GM19455 (cell line): ENCODE results near the gene TBRG4.

ENCODE experiments used
- ATAC-seq: cut with Tn5 transposase; IDR thresholded peaks from one replicate; pipeline ENCODE4 v1.9.1; 2021; ENCODE audit not compliant: unreplicated experiment

Gene TBRG4

DNA sequence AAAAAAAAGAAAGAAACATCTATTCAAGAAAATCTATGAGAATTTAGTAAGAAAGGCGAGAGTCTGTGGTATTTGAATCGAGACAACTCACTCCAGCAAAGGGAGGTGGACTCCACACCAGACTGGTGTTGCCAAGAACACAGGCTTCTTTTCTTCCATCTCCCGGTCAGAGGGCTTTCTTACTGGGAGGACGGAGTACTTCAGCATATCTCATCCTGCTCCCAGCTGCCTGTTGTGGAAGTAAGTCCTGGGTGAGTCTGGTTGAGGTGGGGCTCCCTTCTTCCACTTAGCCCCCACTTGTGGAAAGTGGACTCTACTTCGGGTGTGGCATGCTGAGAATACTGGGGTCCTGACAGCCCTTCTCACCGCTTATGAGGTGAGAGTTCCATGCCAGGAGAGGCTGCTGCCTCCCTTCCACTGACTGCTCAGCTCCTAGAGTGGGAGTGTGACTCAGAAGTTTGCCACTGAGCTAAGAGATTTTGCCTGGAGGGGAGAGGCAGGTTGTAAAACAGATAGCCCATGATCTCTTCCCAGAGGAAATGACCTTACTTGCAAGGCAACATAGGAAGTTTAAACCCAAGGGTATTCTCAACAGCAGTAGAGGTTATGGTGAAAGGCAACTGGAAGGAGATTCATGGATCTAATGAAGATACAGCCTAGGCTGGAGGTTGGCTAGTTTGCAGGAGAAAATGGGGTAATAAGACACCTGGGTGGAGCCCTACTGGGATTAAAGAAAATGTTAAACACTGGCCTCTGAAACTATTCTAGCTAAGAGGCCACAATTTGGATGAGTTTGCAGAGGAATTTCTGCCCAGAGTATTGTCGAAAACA is 19.2 kb downstream of the TBRG4 start:
- no peak for ATAC-seq

DNA sequence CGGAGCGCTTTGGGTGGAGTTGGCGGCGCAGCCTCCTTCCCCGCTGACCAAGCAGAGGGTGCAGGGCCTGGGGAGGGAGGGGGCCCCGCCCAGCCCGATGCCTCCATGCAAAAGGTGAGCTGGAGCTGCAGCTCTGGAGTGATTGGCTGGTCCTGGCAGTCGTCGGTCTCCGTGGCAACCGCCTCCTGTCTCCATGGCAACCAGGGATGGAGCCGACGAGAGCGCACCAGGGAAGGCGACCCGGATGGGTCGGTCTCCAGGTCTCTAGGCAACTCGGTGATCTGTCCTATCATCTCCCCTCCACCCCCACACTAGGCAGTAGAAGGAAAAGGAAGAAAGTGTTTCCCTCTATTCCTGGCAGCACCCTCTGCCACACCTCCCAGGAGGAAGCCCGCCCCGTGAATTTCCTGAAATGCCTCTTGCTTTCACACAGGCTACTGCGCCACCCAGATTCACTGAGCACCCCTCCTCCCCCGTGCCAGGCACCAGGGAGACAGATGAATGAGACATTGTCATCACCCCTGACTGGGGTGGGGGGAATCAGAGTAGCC is 22.1 kb downstream of the TBRG4 start:
- no peak for ATAC-seq

DNA sequence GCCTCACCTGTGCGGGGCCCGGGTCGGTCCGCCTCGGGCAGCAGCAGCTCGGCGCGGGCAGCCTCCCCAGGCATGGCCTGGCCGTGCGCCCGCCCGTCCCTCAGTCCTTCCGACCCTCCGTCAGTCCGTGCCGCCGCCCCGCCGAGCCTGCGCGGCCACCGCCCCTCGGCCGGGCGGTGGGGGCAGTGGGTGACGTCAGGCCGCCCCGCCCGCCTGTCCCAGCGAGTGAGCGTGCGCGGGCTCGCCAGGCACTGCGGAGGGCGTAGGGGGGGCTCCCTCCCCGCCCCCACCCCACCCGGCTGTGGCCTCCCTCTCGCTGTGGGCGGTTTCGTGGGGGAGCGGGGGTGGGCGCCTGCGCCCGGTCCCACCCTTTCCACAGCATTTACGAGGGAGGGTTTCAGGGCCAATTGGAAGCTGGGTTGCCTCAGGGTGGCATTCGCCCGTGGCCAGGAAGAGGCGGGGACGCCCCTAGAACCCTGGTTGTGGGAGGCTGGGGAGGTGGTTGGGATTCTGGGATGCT is 22.6 kb downstream of the TBRG4 start, which contains the start of gene NACAD:
NACAD (minus strand) TSS at position 149 of the 520 bp plus-strand sequence; CDS start at position 74, 75 bp downstream.
- ATAC-seq: no peak

DNA sequence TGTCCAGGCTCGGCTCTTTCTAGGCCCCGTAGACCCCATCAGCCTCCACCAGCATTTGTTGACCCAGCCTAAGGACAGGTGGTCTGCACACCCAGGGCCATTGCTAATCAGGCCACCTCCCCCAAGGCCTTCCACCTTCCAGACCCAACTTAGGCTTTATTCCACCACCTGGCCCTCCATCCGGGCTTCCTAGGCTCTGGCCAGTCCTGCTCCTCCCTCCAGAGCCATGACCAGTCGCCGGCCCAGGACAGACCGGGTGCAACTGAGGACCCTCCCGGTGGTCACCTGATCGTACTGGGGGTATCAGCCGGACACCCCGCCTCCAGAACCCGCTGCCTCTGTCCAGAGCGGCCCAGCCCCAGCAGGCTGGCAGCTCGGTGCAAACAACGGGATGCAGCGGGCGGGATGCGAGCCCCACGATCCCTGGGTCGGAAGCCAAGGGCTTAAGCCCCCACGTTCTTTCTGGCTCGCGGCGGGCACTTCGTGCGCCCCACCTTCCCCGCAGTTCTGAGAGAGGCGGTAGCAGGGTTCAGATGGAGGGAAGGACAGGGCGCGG is 23.3 kb downstream of the TBRG4 start:
- no peak for ATAC-seq

DNA sequence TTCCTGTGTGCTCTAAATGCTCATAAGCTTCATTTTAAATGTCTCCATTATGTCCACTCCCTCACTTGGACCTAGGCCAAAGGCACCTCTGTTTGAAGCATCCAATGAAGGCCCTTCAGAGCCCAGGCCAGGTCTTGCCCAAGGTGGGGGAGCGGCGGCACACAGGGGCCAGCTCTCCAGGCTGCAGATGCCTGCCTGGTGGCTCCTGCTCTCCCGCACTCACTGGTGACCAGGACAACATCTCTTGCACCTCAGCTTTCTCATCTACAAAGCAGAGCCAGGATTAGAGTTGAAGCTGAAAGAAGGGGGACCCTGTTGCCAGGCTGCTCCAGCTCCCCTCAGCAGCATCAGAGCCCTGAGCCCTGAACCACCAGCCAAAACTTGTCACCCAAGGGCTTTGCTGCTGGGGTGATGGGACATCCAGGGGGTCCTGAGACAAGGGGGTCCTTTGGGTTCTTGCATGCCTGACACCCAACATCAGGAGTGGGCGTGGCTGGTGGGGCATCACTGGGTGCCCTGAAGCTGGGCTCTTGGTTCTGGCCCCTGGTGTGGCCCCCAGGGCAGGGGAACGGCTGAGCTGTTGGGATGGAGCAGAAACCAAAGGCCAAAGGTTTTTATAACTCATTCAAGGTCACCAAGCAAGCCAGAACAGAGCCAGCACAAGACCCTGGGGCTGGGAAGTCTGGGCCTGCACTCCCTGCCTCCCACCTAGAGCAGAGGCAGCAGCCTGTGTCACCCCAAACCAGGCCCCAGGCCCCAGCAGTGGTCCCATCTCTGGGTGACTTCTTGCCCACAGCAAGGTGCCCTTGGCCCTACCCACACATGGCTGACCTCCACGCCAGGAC is 24.0 kb downstream of the TBRG4 start:
- ATAC-seq: no peak

DNA sequence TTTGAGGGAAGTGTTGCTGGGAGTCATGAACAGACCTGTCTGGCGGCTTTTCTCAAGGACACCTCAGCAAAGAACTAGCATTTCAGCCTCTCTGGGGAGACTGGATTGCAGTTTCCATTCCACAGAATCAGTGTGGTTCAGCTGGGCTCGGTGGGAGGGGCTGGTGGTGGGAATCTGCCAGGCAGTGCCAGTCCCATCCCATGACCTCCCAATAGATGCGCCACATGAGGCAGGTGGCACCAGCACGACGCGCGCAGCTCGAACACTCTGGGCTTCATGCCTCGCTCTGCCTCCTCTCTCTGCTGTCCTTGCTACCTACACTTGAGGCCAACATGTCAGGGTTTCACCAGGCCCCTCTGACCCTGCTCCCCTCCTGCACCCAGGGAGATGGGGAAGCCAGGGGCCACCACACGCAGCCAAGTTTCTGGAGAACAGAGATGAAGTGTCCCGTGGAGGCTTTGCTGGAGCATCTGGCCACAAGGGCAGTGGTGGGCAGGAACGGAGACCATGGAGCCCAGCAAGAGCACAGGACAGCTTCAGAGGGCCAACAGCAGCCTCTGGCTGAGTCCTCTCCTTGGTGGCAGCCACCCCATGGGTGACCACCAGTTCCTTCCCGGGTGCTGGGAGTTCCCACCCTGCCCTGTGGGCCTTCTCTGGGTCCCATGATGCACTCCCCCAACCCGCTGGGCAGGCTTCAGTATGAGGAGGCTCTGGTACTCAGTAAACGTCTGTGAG is 25.0 kb downstream of the TBRG4 start:
- no peak for ATAC-seq

DNA sequence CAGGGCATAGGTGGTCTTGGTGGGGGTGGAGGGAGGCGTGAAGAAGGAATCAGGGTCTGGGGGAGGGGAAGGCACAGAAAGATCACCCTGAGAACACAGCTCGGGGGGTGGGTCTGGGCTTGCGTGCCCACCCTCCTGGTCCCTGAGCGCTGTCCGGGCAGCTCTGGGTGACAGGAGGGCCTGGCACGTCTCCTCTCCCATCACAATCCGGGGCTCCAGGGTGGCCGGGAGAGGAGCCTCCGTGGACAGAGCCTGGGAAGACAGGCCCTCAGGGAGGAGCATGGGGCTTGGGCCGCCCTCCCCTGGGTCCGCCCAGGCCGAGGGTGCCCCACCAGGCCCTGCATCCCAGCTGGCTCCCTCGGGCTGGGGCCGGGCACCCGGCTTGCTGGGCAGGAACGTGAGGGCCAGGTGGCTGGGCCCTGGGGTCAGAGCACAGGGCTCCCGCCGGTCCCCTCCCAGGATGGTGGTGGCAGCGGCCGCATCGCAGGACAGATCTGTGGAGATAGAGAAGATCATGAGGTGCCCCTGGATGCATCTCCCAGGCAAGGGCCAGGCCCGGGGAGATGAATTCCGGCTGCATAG is 25.8 kb downstream of the TBRG4 start:
- no peak for ATAC-seq

DNA sequence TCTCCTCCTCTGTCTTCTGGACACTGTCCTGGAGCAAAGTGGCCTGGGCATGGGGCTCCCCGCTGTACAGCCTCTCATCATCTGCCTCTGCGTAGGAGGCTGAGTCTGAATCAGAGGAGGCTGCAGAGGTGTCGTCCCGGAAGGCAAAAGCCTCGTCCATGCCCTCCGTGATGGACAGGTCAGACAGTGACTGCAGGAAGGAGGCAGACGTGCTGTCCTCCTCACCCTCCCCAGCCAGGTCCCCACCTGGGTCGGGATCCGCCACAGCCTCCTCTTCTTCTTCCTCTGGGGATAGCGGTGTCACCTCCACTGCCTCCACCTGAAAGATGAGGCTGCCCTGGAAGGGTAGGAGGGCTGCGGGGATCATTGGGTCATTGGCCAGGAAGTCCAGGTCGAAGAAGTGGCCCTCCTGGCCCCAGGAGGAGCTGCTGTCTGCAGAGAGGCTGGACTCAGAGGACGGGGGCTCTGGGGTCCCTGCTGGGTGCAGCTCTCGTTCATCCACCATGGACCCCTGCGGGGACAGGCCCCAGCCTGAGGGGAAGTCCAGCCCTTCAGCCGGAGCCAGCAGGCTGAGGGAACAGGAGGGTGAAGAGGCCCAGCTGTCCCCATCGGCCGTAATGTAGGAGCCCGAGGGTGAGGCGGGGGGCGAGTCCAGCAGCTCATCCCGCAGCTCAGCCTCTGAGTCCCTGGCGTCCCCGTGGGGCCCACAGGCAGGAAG is 26.4 kb downstream of the TBRG4 start:
- no peak for ATAC-seq

DNA sequence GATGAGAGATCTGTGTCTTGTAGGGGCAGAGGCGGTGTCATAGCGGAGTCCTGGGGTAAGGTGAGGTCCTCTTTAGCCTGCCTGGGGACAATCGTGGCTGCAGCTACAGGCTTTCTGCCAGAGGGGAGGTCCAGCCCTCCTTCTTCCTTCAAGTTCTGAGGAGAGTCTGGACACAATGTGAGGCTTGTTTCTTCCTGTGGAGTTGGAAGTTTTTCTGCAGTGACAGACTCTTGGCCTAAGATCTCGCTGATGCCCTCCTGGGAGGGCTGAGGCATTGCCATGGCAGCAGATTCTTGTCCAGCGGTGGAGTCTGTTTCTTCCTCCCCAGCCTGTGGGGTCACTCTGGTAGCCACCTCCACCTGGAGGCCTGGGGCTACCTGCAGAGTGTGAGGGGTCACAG is 27.2 kb downstream of the TBRG4 start:
- ATAC-seq: no peak

DNA sequence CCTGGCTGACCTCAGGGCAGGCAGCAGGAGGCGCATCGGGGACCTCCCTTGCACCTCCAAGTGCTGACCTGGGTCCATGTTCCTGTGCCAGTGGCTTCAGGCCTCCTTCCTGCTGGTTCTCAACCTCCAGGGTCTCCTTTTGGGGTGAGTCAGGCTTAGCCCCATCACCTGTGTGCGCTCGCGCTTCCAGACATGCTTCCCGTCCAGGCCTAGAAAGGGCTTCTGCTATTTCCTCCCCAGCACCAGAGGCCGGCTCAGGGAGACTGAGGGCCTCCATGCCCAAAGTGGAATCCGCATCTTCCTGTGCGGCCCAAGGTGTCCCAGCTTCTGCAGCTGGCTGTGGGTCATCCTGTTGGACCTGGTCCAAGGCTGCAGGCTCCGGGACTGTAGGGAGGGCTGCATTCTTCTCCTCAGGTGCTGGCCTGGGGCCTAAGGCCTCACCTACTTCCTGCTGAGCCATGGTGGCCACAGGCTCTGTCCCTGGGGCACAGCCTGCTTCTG is 28.6 kb downstream of the TBRG4 start:
- ATAC-seq: no peak

DNA sequence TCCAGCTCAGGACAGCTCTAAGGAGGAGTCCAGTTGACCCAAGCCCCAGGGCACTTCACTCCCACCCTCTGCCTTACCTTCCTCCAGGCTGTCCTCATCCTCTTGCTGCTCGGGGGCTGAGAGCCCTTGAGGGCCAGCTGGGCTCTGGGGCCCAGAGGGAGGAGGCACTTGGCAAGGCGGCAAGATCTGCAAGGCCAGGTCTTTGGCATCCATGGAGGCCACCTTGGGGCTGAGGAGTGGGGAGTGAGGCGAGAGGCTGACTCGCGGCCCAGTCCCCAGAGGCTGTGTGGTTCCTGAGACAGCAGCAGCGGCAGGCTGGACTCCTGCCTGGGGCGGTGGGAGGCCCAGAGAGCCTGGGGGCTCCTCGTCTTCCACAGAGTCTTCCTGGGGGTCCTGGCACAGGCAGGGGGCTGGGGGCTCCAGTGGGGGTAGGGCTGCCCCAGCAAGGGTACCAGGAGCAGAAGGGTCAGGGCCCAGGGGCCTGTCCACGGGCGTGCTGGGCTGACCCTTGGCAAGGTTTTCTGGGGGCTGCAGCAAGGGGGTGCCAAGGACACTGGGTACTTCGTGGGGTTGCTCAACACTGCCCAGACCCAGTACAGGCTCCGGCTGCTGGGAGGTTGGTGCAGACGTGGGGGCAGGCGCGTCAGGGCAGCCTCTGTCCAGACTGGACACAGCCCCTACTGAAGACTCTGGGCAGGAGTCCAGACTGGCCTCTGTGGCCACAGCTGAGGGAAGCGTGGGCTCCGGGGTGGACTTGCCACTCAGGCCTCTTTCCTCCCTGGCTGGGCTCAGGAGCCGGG is 29.3 kb downstream of the TBRG4 start:
- no peak for ATAC-seq

DNA sequence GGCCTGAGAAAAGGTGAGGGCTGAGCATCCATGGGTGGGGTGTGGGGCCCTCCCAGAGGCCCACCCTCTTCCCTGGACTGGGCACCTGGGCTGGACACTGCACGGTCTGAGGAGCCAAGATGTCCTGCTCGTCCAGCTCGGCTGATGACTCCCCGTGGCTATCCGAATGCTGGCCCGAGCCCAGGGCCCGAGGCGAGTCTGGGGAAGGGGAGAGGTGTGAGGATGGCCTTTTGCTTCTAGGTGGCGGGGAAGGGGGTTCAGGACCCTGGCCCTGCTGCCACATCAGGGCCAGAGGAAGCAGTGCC is 29.9 kb downstream of the TBRG4 start:
- no peak for ATAC-seq

DNA sequence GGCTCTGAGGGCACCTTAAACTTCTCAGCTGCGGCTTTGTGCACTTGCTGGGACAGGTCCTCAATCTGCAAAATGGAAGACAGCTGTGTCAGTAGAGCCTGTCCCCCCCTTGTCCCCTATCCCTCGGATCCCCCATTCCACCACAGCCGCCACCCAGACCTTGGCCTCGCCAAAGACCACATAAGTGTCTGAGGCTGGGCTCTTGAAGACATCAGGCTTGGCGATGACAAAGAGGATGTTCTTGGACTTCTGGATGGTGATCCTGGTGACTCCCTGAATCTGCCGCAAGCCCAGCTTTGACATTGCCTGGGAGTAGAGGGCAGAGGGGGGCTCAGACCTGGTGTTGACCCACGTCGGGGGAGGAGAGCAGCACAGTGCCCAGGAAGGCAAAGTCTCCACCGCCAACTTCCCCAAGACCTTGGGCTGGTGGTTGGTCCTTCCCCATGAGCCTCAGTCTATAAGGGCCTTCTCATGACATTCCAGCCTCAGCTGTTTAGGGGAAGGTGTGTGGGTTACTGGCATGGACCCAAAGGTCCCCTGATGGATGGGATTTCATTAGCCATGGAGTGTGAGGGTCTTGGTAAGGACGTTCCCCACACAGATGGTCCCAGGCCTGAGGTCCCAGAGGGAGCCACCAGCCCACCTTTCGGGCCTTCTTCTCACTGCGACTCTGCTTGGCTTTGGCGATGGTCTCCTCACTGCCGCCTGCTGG is 30.4 kb downstream of the TBRG4 start:
- no peak for ATAC-seq

DNA sequence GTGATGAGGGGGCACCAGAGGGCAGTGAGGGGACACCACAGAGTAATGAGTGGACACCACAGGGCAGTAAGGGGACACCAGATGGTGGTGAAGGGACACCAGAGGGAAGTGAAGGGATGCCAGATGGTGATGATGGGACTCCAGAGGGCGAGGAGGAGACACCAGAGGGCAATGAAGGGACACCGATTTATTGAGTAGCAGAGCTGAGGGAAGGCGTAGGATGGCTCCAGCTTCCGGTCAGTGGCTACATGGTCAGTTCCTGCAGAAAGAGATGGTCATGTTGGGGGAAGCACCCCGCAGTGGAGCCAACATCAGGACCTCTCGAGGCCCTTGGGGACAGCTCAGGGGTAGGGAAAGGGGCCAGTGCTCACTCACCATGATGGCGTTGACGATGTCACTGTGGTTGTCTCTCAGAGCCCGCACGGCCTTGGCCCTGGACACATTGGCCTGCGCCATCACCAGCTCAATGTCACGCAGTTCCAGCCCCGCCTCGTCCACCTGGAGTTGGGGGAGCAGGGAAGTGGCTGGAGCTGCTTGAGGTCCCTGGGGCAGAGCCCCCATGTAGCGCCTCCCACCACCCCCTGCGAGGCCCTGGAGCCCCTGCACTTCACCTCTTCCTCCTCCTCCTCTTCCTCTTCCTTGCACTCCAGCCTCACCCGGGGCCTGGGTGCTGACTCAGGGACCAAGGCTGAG is 31.1 kb downstream of the TBRG4 start:
- ATAC-seq: no peak

DNA sequence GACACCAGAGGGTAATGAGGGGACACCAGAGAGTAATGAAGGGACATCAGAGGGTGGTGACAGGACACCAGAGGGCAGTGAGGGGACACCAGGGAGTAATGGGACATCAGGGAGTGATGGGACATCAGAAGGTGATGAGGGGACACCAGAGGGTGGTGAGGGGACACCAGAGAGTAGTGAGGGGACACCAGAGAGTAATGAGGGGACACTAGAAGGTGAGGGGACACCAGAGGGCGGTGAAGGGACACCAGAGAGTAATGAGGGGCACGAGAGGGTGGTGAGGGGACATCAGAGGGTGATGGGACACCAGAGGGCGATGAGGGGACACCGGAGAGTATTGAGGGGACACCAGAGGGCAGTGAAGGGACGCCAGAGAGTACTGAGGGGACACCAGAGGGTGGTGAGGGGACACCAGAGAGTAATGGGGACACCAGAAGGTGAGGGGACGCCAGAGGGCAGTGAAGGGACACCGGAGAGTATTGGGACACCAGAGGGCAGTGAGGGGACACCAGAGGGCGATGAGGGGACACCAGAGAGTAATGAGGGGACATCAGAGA is 33.3 kb downstream of the TBRG4 start:
- ATAC-seq: no peak

DNA sequence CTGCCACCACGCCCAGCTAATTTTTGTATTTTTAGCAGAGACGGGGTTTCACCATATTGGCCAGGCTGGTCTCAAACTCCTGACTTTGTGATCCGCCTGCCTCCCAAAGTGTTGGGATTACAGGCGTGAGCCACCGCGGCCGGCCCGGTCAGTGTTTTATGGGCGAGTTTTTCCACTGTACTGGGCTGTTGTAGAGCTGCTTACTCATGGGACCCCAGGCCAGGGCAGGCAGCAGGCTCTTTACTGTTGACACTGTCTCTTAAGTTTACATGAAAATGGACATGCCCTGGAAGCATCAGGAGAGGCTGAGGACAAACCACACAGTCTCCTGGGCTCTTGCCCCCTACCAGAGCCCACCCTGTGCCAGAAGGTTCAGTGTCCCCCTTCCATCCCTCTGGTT is 33.9 kb downstream of the TBRG4 start:
- no peak for ATAC-seq

DNA sequence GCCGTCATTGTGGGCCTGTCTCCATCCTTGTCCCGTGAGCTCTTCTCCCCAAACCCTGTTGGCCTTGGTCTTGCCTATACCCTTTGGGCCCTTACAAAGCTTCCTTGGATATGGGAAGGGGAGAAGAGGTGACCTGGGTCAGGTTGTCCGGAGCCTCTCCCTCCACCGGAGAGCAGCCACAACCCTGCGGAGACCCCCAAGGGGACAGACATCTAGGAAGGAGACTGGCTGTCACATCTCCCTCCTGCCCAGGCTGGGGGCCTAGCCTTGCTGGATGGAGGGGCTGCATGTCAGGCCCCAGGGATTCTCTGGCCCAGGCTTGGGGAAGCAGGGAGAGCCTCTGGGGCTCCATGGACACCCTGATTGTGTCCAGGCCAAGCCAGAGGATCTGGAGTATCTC is 34.6 kb downstream of the TBRG4 start:
- no peak for ATAC-seq
